IMR-90 (cell line): ENCODE measurements around the gene PPY.

Experiments
- BHLHE40 ChIP-seq: fragments of 150-350 bp; IDR thresholded peaks from 2 replicates; pipeline ENCODE4 v1.6.1; 2016; ENCODE audit warnings: mild to moderate bottlenecking, low read depth, low read length
- CEBPB ChIP-seq: IDR thresholded peaks from 2 replicates; pipeline ENCODE4 v1.6.1; 2012; ENCODE audit warnings: low read depth, low read length, improper control_type of control experiment
- CHD1 ChIP-seq: IDR thresholded peaks from 2 replicates; pipeline ENCODE4 v1.6.1; 2012; ENCODE audit warnings: low read depth, low read length, improper control_type of control experiment
- CTCF ChIP-seq: conservative IDR thresholded peaks from 2 replicates; pipeline ENCODE4 v1.5.1; 2012; ENCODE audit warnings: mild to moderate bottlenecking, low read depth, low read length, improper control_type of control experiment
- MAFK ChIP-seq: IDR thresholded peaks from 2 replicates; pipeline ENCODE4 v1.6.1; 2012; ENCODE audit warnings: low read depth, low read length, improper control_type of control experiment
- MAZ ChIP-seq: IDR thresholded peaks from 2 replicates; pipeline ENCODE4 v1.6.1; 2012; ENCODE audit warnings: low read depth, mild to moderate bottlenecking, low read length, improper control_type of control experiment, moderate library complexity, borderline replicate concordance
- MXI1 ChIP-seq: IDR thresholded peaks from 2 replicates; pipeline ENCODE4 v1.6.1; 2012; ENCODE audit warnings: low read depth, mild to moderate bottlenecking, low read length, moderate library complexity, borderline replicate concordance
- NFE2L2 ChIP-seq: fragments of 150-350 bp; IDR thresholded peaks from 2 replicates; pipeline ENCODE4 v1.6.1; 2016; ENCODE audit warnings: low read depth, mild to moderate bottlenecking, low read length
- POLR2A ChIP-seq: IDR thresholded peaks from 2 replicates; pipeline ENCODE4 v1.6.1; 2012; ENCODE audit warnings: mild to moderate bottlenecking, low read depth, low read length
- RAD21 ChIP-seq: IDR thresholded peaks from 2 replicates; pipeline ENCODE4 v1.6.1; 2012; ENCODE audit warnings: low read length, improper control_type of control experiment
- RCOR1 ChIP-seq: IDR thresholded peaks from 2 replicates; pipeline ENCODE4 v1.6.1; 2012; ENCODE audit warnings: mild to moderate bottlenecking, low read length, improper control_type of control experiment; ENCODE audit not compliant: insufficient replicate concordance
- RFX5 ChIP-seq: IDR thresholded peaks from 2 replicates; pipeline ENCODE4 v1.8.0; 2012; ENCODE audit warnings: low read depth, mild to moderate bottlenecking, low read length, moderate library complexity
- SMC3 ChIP-seq: fragments of 150-350 bp; IDR thresholded peaks from 2 replicates; pipeline ENCODE4 v1.6.1; 2016; ENCODE audit warnings: low read depth, mild to moderate bottlenecking, antibody characterized with exemption, low read length, moderate library complexity
- USF2 ChIP-seq: fragments of 150-350 bp; IDR thresholded peaks from 2 replicates; pipeline ENCODE4 v1.6.1; 2017; ENCODE audit warnings: mild to moderate bottlenecking, antibody characterized with exemption, low read length, low read depth

- TF ChIP-seq CTCF (no peak), MAZ (no peak), POLR2A (no peak), RCOR1 (no peak), RAD21 (no peak), RFX5 (no peak), BHLHE40 (no peak), CEBPB (no peak), SMC3 (no peak), USF2 (no peak), NFE2L2 (no peak), MXI1 (no peak), CHD1 (no peak), MAFK (no peak)
Measured at GRCh38 chr17:43974382-43975266, 32.3 kb upstream of the PPY start.
